ENCODE results near the gene GAD1.

- TF ChIP-seq POLR2A (IDR thresholded peaks at IDR 0.05) (no peak), CTCF (IDR thresholded peaks at IDR 0.05 in 4 of 5, conservative IDR thresholded peaks at IDR 0.05 in 1 of 5) (no peak)
Observed at GRCh38 chr2:170862286-170862902, 45.7 kb downstream of the GAD1 start.
